ENCODE data around the gene TBC1D1.

Gene TBC1D1

GRCh38 chr4:38188631-38189101 is 297.8 kb downstream of the TBC1D1 start:
- H3K27ac ChIP-seq, result no peak overlapping the region
- H3K4me3 ChIP-seq (ENCODE audit: low read depth in 1 of 2, low read length in 1 of 2), result no peak overlapping the region
- TF ChIP-seq CTCF (IDR thresholded peaks at IDR 0.05), result no peak
- no peaks in the 10 kb centered on the region for H3K4me1 ChIP-seq (ENCODE audit: control insufficient read depth in 1 of 2, insufficient read depth in 1 of 2, low read depth in 1 of 2, low read length in 1 of 2)
- H3K9me3 ChIP-seq, result no peaks in the 10 kb centered on the region
- no peaks in the 10 kb centered on the region for H3K36me3 ChIP-seq
- H3K27me3 ChIP-seq, result no peaks in the 10 kb centered on the region
